Stomach (tissue), 4 donors: ENCODE results near the gene TM7SF3.

Experiments
- CTCF ChIP-seq, 7 experiments: fragments of 450-650 bp in 4 of 7; fragments of 200-600 bp in 3 of 7; sonication (generic) in 3 of 7; IDR thresholded peaks; one replicate each; pipeline ENCODE4 v1.5.1; 2016 to 2019; ENCODE audit warnings: antibody characterized with exemption in 7 of 7, control low read depth in 2 of 7, mild to moderate bottlenecking in 1 of 7
- EP300 ChIP-seq: sonication (generic); formaldehyde crosslinking; IDR thresholded peaks from one replicate; pipeline ENCODE4 v1.6.1; 2017; ENCODE audit warnings: antibody characterized with exemption

- no peak for TF ChIP-seq EP300
- no peak for TF ChIP-seq CTCF (IDR thresholded peaks at IDR 0.05)
Measured at GRCh38 chr12:27003421-27004381, 10.5 kb downstream of the TM7SF3 start.
